H1 (cell line): Measurements from ENCODE around the gene TSPAN5. TPM values are rescaled to one million over a fixed set of nuclear protein-coding genes. Genes with fewer than 3 reads are reported as not detected.

Experiments
- CTCF ChIA-PET: fragments of 300-600 bp; sonication (Branson Sonifier 250); formaldehyde crosslinking; loops from one replicate; lab custom pipeline; 2021; ENCODE audit not compliant: partially characterized antibody; lab: Charles Lee
- POLR2A ChIA-PET: fragments of 300-600 bp; sonication (Branson Sonifier 250); formaldehyde crosslinking; loops from one replicate; lab custom pipeline; 2021; ENCODE audit warnings: inconsistent platforms; ENCODE audit not compliant: partially characterized antibody; lab: Charles Lee
- DNase-seq, 2 experiments: peaks; one replicate each; pipeline versions ENCODE4 v3.0.0 to v3.0.0-alpha.2; 2010 to 2022; ENCODE audit warnings: low spot score in 2 of 2, low read depth in 1 of 2, mixed read lengths in 1 of 2
- FAIRE-seq: peaks from 2 replicates; lab custom pipeline; 2011; peaks lifted over from hg19 to GRCh38; lab: Jason Lieb, UNC
- H2AFZ ChIP-seq: 2 replicates; pipeline ENCODE4 v1.8.1; 2012; ENCODE audit warnings: low read length, inconsistent platforms
- H2AK5ac ChIP-seq: 2 replicates; pipeline ENCODE4 v1.6.1; 2013; ENCODE audit warnings: low read depth, low read length
- H2BK120ac ChIP-seq: replicated peaks from 2 replicates; pipeline ENCODE3; 2013; ENCODE audit warnings: low read depth, low read length, inconsistent platforms
- H2BK12ac ChIP-seq: 2 replicates; pipeline ENCODE4 v1.6.1; 2013; ENCODE audit warnings: low read depth, low read length
- H2BK15ac ChIP-seq: 2 replicates; pipeline ENCODE4 v1.6.1; 2013; ENCODE audit warnings: low read length
- H2BK20ac ChIP-seq: 2 replicates; pipeline ENCODE4 v1.6.1; 2013; ENCODE audit warnings: low read length
- H2BK5ac ChIP-seq: 2 replicates; pipeline ENCODE4 v1.6.1; 2013; ENCODE audit warnings: low read depth, low read length
- H3K14ac ChIP-seq: 2 replicates; pipeline ENCODE4 v1.6.1; 2013; ENCODE audit warnings: inconsistent platforms; ENCODE audit not compliant: insufficient read length
- H3K18ac ChIP-seq: 2 replicates; pipeline ENCODE4 v1.6.1; 2013; ENCODE audit warnings: low read length; ENCODE audit errors: extremely low read depth
- H3K23ac ChIP-seq: 2 replicates; pipeline ENCODE4 v1.6.1; 2013; ENCODE audit warnings: inconsistent platforms; ENCODE audit not compliant: insufficient read length
- H3K23me2 ChIP-seq: 2 replicates; pipeline ENCODE4 v1.6.1; 2013; ENCODE audit warnings: low read depth, low read length
- H3K27ac ChIP-seq: 2 replicates; pipeline ENCODE4 v1.6.1; 2011; ENCODE audit warnings: low read depth, low read length, inconsistent platforms
- H3K27me3 ChIP-seq, 4 experiments: replicated peaks in 1 of 4; 1 replicate in 1 of 4; 2 replicates in 3 of 4; pipeline versions ENCODE4 v1.6.1 to v1.8.1; 2011 to 2013; ENCODE audit warnings: low read length in 3 of 4, mild to moderate bottlenecking in 3 of 4, inconsistent platforms in 2 of 4, mixed read lengths in 2 of 4, moderate library complexity in 1 of 4; ENCODE audit not compliant: control insufficient read depth in 3 of 4, insufficient read depth in 3 of 4; ENCODE audit errors: extremely low read depth in 1 of 4
- H3K36me3 ChIP-seq, 4 experiments: 2 replicates each; pipeline versions ENCODE4 v1.6.1 to v1.8.1; 2011 to 2013; ENCODE audit warnings: mild to moderate bottlenecking in 4 of 4, low read length in 3 of 4, moderate library complexity in 2 of 4, control low read depth in 1 of 4, inconsistent platforms in 1 of 4; ENCODE audit not compliant: insufficient read depth in 4 of 4, control insufficient read depth in 2 of 4
- H3K4ac ChIP-seq: replicated peaks from 2 replicates; pipeline ENCODE3; 2013; ENCODE audit warnings: low read length, low read depth, mixed read lengths, inconsistent platforms; ENCODE audit not compliant: insufficient read length
- H3K4me1 ChIP-seq, 4 experiments: replicated peaks in 1 of 4; 1 replicate in 1 of 4; 2 replicates in 3 of 4; pipeline versions ENCODE4 v1.6.1 to v1.8.1; 2011 to 2013; ENCODE audit warnings: low read length in 3 of 4, inconsistent platforms in 2 of 4, mixed read lengths in 1 of 4; ENCODE audit not compliant: insufficient read depth in 4 of 4, control insufficient read depth in 3 of 4
- H3K4me2 ChIP-seq, 2 experiments: 2 replicates each; pipeline versions ENCODE4 v1.6.1 to v1.8.1; 2011 to 2013; ENCODE audit warnings: low read depth in 2 of 2, low read length in 2 of 2, control low read depth in 1 of 2, inconsistent platforms in 1 of 2, mild to moderate bottlenecking in 1 of 2; ENCODE audit not compliant: insufficient read depth in 1 of 2
- H3K4me3 ChIP-seq, 4 experiments: fragments of 200-600, 300-600 bp in 1 of 4; sonication (generic), shearing (Covaris generic), sonication (Bioruptor Twin) in 1 of 4; 2 replicates each; pipeline versions ENCODE4 v1.5.1 to v1.8.1; 2011 to 2016; ENCODE audit warnings: low read length in 4 of 4, low read depth in 3 of 4, control low read depth in 2 of 4, inconsistent platforms in 2 of 4, mild to moderate bottlenecking in 2 of 4, mixed read lengths in 1 of 4, moderate library complexity in 1 of 4; ENCODE audit not compliant: insufficient read depth in 2 of 4; ENCODE audit errors: extremely low read depth in 1 of 4
- H3K56ac ChIP-seq: replicated peaks from 2 replicates; pipeline ENCODE3; 2013; ENCODE audit warnings: low read depth, mild to moderate bottlenecking, mixed read lengths, low read length, inconsistent platforms; ENCODE audit not compliant: insufficient read length
- H3K79me1 ChIP-seq: 2 replicates; pipeline ENCODE4 v1.6.1; 2013; ENCODE audit warnings: low read depth, low read length, control low read depth
- H3K79me2 ChIP-seq, 2 experiments: 2 replicates each; pipeline versions ENCODE4 v1.6.1 to v1.8.1; 2012 to 2013; ENCODE audit warnings: low read length in 2 of 2, mild to moderate bottlenecking in 2 of 2, inconsistent platforms in 1 of 2; ENCODE audit not compliant: insufficient read depth in 2 of 2, control insufficient read depth in 1 of 2
- H3K9ac ChIP-seq, 4 experiments: replicated peaks in 1 of 4; 1 replicate in 1 of 4; 2 replicates in 3 of 4; pipeline versions ENCODE4 v1.6.1 to v1.8.1; 2011 to 2013; ENCODE audit warnings: low read depth in 3 of 4, low read length in 3 of 4, control low read depth in 2 of 4, mild to moderate bottlenecking in 2 of 4, moderate library complexity in 2 of 4, inconsistent platforms in 1 of 4; ENCODE audit errors: extremely low read depth in 1 of 4
- H3K9me3 ChIP-seq, 2 experiments: 2 replicates each; pipeline versions ENCODE4 v1.6.1 to v1.8.1; 2012 to 2013; ENCODE audit warnings: mild to moderate bottlenecking in 2 of 2, moderate library complexity in 2 of 2, control low read depth in 1 of 2, inconsistent platforms in 1 of 2, low read depth in 1 of 2, low read length in 1 of 2, mixed read lengths in 1 of 2; ENCODE audit not compliant: insufficient read depth in 2 of 2
- H4K20me1 ChIP-seq, 2 experiments: replicated peaks in 1 of 2; 2 replicates each; pipeline versions ENCODE3 to v1.8.1; 2011 to 2013; ENCODE audit warnings: inconsistent platforms in 2 of 2, low read length in 2 of 2, mild to moderate bottlenecking in 1 of 2; ENCODE audit not compliant: insufficient read depth in 2 of 2, control insufficient read depth in 1 of 2
- H4K5ac ChIP-seq: 2 replicates; pipeline ENCODE4 v1.6.1; 2013; ENCODE audit warnings: low read length, low read depth, mixed read lengths, inconsistent platforms; ENCODE audit not compliant: insufficient read length
- H4K8ac ChIP-seq: 2 replicates; pipeline ENCODE4 v1.8.0; 2013; ENCODE audit warnings: mild to moderate bottlenecking, moderate library complexity, low read length, inconsistent platforms; ENCODE audit not compliant: insufficient read depth; ENCODE audit errors: extremely low read depth
- H4K91ac ChIP-seq: replicated peaks from 2 replicates; pipeline ENCODE3; 2013; ENCODE audit warnings: low read length, mixed read lengths, inconsistent platforms; ENCODE audit not compliant: insufficient read length
- CEBPB ChIP-seq: IDR thresholded peaks from 2 replicates; pipeline ENCODE4 v1.6.1; 2012; ENCODE audit warnings: low read depth, low read length
- WGBS, 2 experiments: shearing (Covaris generic) in 1 of 2; methylation state at CpG; one replicate each; pipeline versions ENCODE4 v1.1.6 to v1.1.7; 2013 to 2015; ENCODE audit warnings: low lambda C conversion rate in 2 of 2, mixed read lengths in 2 of 2, inconsistent platforms in 1 of 2, low coverage in 1 of 2, missing lambda C conversion rate in 1 of 2; ENCODE audit not compliant: insufficient replicate concordance in 2 of 2, insufficient coverage in 1 of 2, insufficient read length in 1 of 2; ENCODE audit errors: extremely low coverage in 1 of 2, missing lambda C conversion rate in 1 of 2; 5-methylcytosine and 5-hydroxymethylcytosine counted together
- polyA plus RNA-seq, 7 experiments: library from polyadenylated mRNA; depleted of rRNA in 3 of 7; stranded (reverse) in 5 of 7; unstranded in 2 of 7; fragments of >200 nt in 5 of 7; fragments of 200-250 nt in 2 of 7; gene quantifications; 1 replicate in 5 of 7; 2 replicates in 1 of 7; 4 replicates in 1 of 7; pipeline versions ENCODE4 v1.2.1 to v1.2.3, GENCODE V29; 2011 to 2013; ENCODE audit warnings: missing spikeins in 2 of 7, mixed read lengths in 2 of 7
- total RNA-seq: library from RNA; stranded (reverse); fragmentation: NEBNext Ultra II Directional; extraction: Animal tissue kit (Norgen Biotek cat#: 25700); gene quantifications from 2 replicates; pipeline ENCODE4 v1.2.1, GENCODE V29; 2021

The TSPAN5 gene
- total and polyA plus RNA-seq, 2 of the 8 experiments (the other 6 are each of a cell fraction or from before 2014, with no cell fraction given): 17.6 to 21.2 TPM

GRCh38 chr4:98485816-98486345 lies 172.5 kb downstream of the TSPAN5 start:
- no peak overlapping the region for H3K4ac ChIP-seq
- no peak overlapping the region for H2BK12ac ChIP-seq
- no peak overlapping the region for H2BK15ac ChIP-seq
- no peak overlapping the region for H2BK5ac ChIP-seq
- TF ChIP-seq CEBPB: no peak
- no peaks in the 10 kb centered on the region for H3K27me3 ChIP-seq
- no peak overlapping the region for H4K8ac ChIP-seq
- H2BK20ac ChIP-seq: no peak overlapping the region
- H3K56ac ChIP-seq: no peak overlapping the region
- no peaks in the 10 kb centered on the region for H3K36me3 ChIP-seq
- H2AFZ ChIP-seq: no peak overlapping the region
- no peaks in the 10 kb centered on the region for H3K79me2 ChIP-seq
- no peak overlapping the region for H3K9ac ChIP-seq
- no peak overlapping the region for H3K23ac ChIP-seq
- no peak overlapping the region for H3K4me3 ChIP-seq
- no peaks in the 10 kb centered on the region for H4K20me1 ChIP-seq
- H3K9me3 ChIP-seq: no peaks in the 10 kb centered on the region
- H3K14ac ChIP-seq: no peak overlapping the region
- 0 out of 2 replicates have a peak overlapping the region, but pooled peaks have one; percentile 24 for H3K18ac ChIP-seq
- H2BK120ac ChIP-seq: no peak overlapping the region
- DNase-seq: no peak
- ChIA-PET CTCF (interaction anchor here (1.2 to 2.5 kb wide), 3 partner anchors 14 to 288 kb away, joined by 3 to 7 read pairs (median 5); no protein-coding TSS in a partner anchor), POLR2A (no interaction called here)
- no peak overlapping the region for H3K4me2 ChIP-seq
- H3K79me1 ChIP-seq: no peaks in the 10 kb centered on the region
- H4K91ac ChIP-seq: no peak overlapping the region
- no peak overlapping the region for H2AK5ac ChIP-seq
- WGBS, 2 experiments: 78% methylated on average over 7 of the region's 7 CpGs; no CpG with 5 or more reads in 1 of the 2 experiments
- H3K4me1 ChIP-seq: peaks cover 0 to 15% (median 9%) of the 10 kb centered on the region in 4 experiments; a peak in 4 of 7 replicates
- no peak for FAIRE-seq
- no peak overlapping the region for H4K5ac ChIP-seq
- H3K27ac ChIP-seq: no peak overlapping the region
- no peaks in the 10 kb centered on the region; the same call in 1 of the 2 replicates for H3K23me2 ChIP-seq
